ENCODE measurements around the gene PAK4. TPM values are rescaled to one million over a fixed set of nuclear protein-coding genes. Genes with fewer than 3 reads are reported as not detected.

The PAK4 gene
- total RNA-seq (2021; fragmentation: NEBNext Ultra II Directional; extraction: Animal tissue kit (Norgen Biotek cat#: 25700)): 64.4 and 67.6 TPM in 2 replicates
- polyA plus RNA-seq (2011; rRNA removed): 50.7 and 107 TPM in 2 replicates
- polyA plus RNA-seq (2011; cell fraction: cytosol; rRNA removed): 55.5 TPM
- 89.7 TPM for polyA plus RNA-seq (2011; cell fraction: nucleus; rRNA removed)
- polyA plus RNA-seq (2012, experiment 1 of 2): 40.5 to 57.3 TPM (median 53.1 TPM) in 4 replicates
- polyA plus RNA-seq (2012, experiment 2 of 2): 64.2 TPM
- polyA plus RNA-seq (2013, experiment 1 of 2): 47.5 TPM
- 47.5 TPM for polyA plus RNA-seq (2013, experiment 2 of 2)
- polyA minus RNA-seq (2011; rRNA and poly(A)+ RNA removed): 17.7 and 25.9 TPM in 2 replicates
- polyA minus RNA-seq (2011; cell fraction: cytosol; rRNA and poly(A)+ RNA removed): 39.9 TPM
- polyA minus RNA-seq (2011; cell fraction: nucleus; rRNA and poly(A)+ RNA removed): 22.8 TPM
- long read RNA-seq, experiment 1, transcript PAK4-211 (3 exons, 549 nt): major isoform, 6 of 90 reads
- long read RNA-seq, experiment 1, partial matches to known transcripts: 75 of 90 reads
- long read RNA-seq, experiment 1, other reads (novel, unspliced or antisense): 9 of 90 reads
- long read RNA-seq, experiment 2, partial matches to known transcripts: 0 of 1 reads
- long read RNA-seq, experiment 2, other reads (novel, unspliced or antisense): 1 of 1 reads

DNA sequence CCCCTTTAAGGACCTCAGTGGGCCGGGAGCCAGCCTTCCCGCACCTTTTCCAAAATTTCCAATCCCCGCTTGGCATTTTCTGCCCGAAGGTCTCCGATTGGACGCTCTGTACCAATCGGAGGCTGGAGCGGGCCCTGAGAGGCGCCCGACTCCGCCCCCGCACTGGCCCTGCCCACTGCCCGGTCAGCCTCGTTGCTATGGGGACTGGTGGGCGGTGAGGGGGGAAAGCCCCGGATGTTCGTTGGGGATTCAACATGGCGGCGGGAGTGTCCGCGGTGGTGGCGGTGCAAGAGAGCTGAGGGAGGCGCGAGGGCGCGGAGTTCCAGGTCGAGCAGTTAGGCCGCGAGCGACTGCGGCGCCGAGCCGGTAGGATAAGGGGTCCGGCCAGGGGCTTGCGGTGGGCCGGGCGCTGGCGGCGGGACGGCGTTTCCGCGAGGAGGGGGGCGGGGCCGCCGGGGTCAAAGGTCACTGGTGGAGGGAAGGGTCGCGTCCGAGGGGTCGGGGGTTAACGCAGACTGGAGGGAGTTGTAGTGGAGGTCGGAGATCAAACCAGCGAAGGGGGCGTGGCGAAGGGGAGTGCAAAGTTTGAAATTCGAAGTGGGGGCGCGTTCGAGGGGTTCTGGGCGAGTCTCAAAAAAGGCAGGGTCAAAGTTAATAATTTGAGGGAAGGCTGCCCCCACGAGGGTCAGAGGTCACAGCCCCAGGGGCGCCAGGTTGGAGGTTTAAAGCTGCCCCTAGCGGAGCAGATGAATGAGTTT lies at the start of gene PAK4:
Gene PAK4, plus strand, starts transcription at position 233 of the 758 bp plus-strand sequence. CDS start 43,768 bp downstream, outside the sequence.
- Histone ChIP-seq H3K4me3 (ENCODE audit: extremely low read depth in 1 of 4, insufficient read depth in 2 of 4, low read depth in 3 of 4, low read length in 4 of 4) (peak within 1 kb of the TSS; percentile 73 to 94 (median 78)), H2AK5ac (ENCODE audit: low read depth, low read length) (no peak within 1 kb of the TSS), H4K5ac (ENCODE audit: insufficient read length, low read depth, low read length) (peak within 1 kb of the TSS; percentile 96), H3K56ac (replicated peaks; ENCODE audit: insufficient read length, low read depth, low read length) (peak within 1 kb of the TSS; percentile 98), H3K27me3 (replicated peaks in 1 of 4; ENCODE audit: control insufficient read depth in 3 of 4, extremely low read depth in 1 of 4, insufficient read depth in 3 of 4, low read length in 3 of 4) (no peaks in the 10 kb centered on the region), H4K20me1 (replicated peaks in 1 of 2; ENCODE audit: control insufficient read depth in 1 of 2, insufficient read depth in 2 of 2, low read length in 2 of 2) (peaks cover 6 to 28% of the 10 kb centered on the region in 2 experiments), H2BK20ac (ENCODE audit: low read length) (no peak within 1 kb of the TSS), H3K79me2 (ENCODE audit: control insufficient read depth in 1 of 2, insufficient read depth in 2 of 2, low read length in 2 of 2) (peaks cover 18 to 47% of the 10 kb centered on the region in 2 experiments), H2BK12ac (ENCODE audit: low read depth, low read length) (0 out of 2 replicates have a peak within 1 kb of the TSS, but pooled peaks have one; percentile 63), H3K4me2 (ENCODE audit: insufficient read depth in 1 of 2, low read depth in 2 of 2, low read length in 2 of 2) (peak within 1 kb of the TSS; percentile 72 to 90), H3K9ac (replicated peaks in 1 of 4; ENCODE audit: extremely low read depth in 1 of 4, low read depth in 3 of 4, low read length in 3 of 4) (peak within 1 kb of the TSS; percentile 64 to 76 (median 72)), H3K79me1 (ENCODE audit: low read depth, low read length) (peaks cover 17% of the 10 kb centered on the region), H3K36me3 (ENCODE audit: control insufficient read depth in 2 of 4, insufficient read depth in 4 of 4, low read length in 3 of 4) (no peaks in the 10 kb centered on the region), H3K4me1 (replicated peaks in 1 of 4; ENCODE audit: control insufficient read depth in 3 of 4, insufficient read depth in 4 of 4, low read length in 3 of 4) (peaks cover 0 to 14% (median 6%) of the 10 kb centered on the region in 4 experiments; a peak in 6 of 7 replicates), H3K9me3 (ENCODE audit: insufficient read depth in 2 of 2, low read depth in 1 of 2, low read length in 1 of 2) (no peaks in the 10 kb centered on the region), H4K8ac (ENCODE audit: extremely low read depth, insufficient read depth, low read length) (peak within 1 kb of the TSS; percentile 91), H4K91ac (replicated peaks; ENCODE audit: insufficient read length, low read length) (peak within 1 kb of the TSS; percentile 91), H2BK15ac (ENCODE audit: low read length) (no peak within 1 kb of the TSS), H3K14ac (ENCODE audit: insufficient read length) (no peak within 1 kb of the TSS), H3K4ac (replicated peaks; ENCODE audit: insufficient read length, low read depth, low read length) (no peak within 1 kb of the TSS), H3K23me2 (ENCODE audit: low read depth, low read length) (no peaks in the 10 kb centered on the region; the same call in 1 of the 2 replicates), H3K27ac (ENCODE audit: low read depth, low read length) (peak within 1 kb of the TSS; percentile 62; the same call in 1 of the 2 replicates), H2AFZ (ENCODE audit: low read length) (peak within 1 kb of the TSS; percentile 42; the same call in 1 of the 2 replicates), H2BK5ac (ENCODE audit: low read depth, low read length) (peak within 1 kb of the TSS; percentile 94), H2BK120ac (replicated peaks; ENCODE audit: low read depth, low read length) (no peak within 1 kb of the TSS), H3K18ac (ENCODE audit: extremely low read depth, low read length) (peak within 1 kb of the TSS; percentile 95), H3K23ac (ENCODE audit: insufficient read length) (no peak within 1 kb of the TSS)
- ChIA-PET POLR2A (ENCODE audit: partially characterized antibody) (interaction anchor here (1.0 to 2.9 kb wide), 7 partner anchors 9 to 151 kb away, joined by 3 to 9 read pairs (median 4); partner anchors contain the start of gene NCCRP1), CTCF (ENCODE audit: partially characterized antibody) (interaction anchor here (0.6 to 1.7 kb wide), 5 partner anchors 10 to 532 kb away, joined by 3 to 7 read pairs (median 5); no protein-coding TSS in a partner anchor)
- peak; percentile 84 to 98 for DNase-seq (ENCODE audit: low read depth in 1 of 2, low spot score in 2 of 2)
- 2% methylated on average over 50 of the region's 64 CpGs; no CpG with 5 or more reads in 1 of the 2 experiments for WGBS, 2 experiments (ENCODE audit: extremely low coverage in 1 of 2, insufficient coverage in 1 of 2, insufficient read length in 1 of 2, insufficient replicate concordance in 2 of 2, low coverage in 1 of 2, low lambda C conversion rate in 2 of 2, missing lambda C conversion rate in 1 of 2)
- no peak for FAIRE-seq
- TF ChIP-seq BACH1 (IDR thresholded peaks at IDR 0.05; ENCODE audit: low read length) (no peak), ZNF274 (IDR thresholded peaks at IDR 0.05; ENCODE audit: borderline replicate concordance, extremely low read depth, low read length) (no peak), NANOG (IDR thresholded peaks at IDR 0.05; ENCODE audit: insufficient read depth, low read depth, low read length, poor library complexity, severe bottlenecking) (no peak), FOSL1 (IDR thresholded peaks at IDR 0.05; ENCODE audit: insufficient read depth, low read depth, low read length) (no peak), TAF7 (optimal IDR thresholded peaks at IDR 0.05; ENCODE audit: borderline replicate concordance, low read depth, low read length) (peak; percentile 71), SIX5 (IDR thresholded peaks at IDR 0.05; ENCODE audit: low read depth, low read length) (no peak), JUND (IDR thresholded peaks at IDR 0.05; ENCODE audit: low read length) (no peak)
- TF ChIP-seq, protein P1, sequence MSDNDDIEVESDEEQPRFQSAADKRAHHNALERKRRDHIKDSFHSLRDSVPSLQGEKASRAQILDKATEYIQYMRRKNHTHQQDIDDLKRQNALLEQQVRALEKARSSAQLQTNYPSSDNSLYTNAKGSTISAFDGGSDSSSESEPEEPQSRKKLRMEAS (IDR thresholded peaks at IDR 0.05): peak; percentile 58
